GM18505 (cell line): ENCODE results near the gene GALNTL6.

ENCODE experiments used
- ATAC-seq: cut with Tn5 transposase; IDR thresholded peaks from one replicate; pipeline ENCODE4 v1.9.1; 2021; ENCODE audit not compliant: unreplicated experiment
- POLR2A ChIP-seq: IDR thresholded peaks from 4 replicates; pipeline ENCODE4 v1.6.1; 2011; ENCODE audit warnings: borderline replicate concordance; ENCODE audit not compliant: insufficient read depth, insufficient read length; ENCODE audit errors: extremely low read depth

The GALNTL6 gene

GRCh38 chr4:171983935-171984805 is 171.0 kb downstream of the GALNTL6 start:
- TF ChIP-seq POLR2A, result no peak
- no peak for ATAC-seq

DNA sequence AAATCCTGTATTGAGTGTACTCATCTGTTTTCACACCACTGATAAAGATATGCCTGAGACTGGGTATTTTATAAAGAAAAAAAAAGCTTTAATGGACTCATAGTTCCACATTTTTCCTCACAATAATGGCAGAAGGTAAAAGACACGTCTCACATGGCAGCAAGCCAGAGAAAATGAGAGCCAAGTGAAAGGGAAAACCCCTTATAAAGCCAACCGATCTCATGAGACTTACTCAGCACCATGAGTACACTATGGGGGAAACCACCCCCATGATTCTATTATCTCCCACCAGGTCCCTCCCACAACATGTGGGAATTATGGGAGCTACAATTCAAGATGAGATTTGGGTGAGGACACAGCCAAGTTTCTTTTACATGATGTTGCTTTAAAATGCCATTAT is 171.9 kb downstream of the GALNTL6 start:
- TF ChIP-seq POLR2A, result no peak
- ATAC-seq, result no peak

DNA sequence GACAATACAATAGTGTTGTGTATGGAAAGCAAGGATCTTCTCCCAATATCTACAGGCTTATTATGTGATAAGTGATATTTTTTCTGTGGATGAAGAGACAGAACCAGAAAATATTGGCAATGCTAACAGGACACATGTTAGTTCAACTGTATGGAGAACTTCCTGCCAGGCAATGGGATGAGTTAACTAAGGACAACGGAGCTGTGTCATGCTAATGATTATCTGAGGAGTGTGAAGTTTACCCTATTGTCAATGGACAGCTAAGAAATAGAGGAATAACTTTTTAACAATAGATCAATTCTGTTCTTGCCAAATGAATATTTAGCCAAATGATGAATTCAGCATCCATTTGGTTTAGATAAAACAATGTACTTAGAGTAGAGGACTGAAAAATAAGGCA is 180.0 kb downstream of the GALNTL6 start:
- no peak for TF ChIP-seq POLR2A
- ATAC-seq, result no peak

DNA sequence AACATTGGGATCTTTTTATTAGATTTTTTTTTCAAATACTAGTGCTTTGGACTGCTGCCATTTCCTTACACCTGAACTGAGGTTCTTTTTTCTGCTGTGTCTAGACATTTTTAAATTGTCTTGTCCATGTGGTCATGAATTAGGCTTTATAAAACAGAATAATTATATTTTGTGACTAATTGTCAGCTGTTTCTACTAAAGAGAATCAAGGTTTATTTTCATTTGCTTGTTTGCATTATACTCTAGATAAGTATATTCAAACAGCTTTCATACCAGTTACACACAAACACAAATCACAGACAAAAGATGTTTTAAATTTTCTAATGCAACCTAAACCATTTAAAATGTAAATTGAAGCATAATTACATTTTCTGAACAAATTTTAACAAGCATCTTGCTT is 194.7 kb downstream of the GALNTL6 start:
- ATAC-seq, result no peak
- no peak for TF ChIP-seq POLR2A

DNA sequence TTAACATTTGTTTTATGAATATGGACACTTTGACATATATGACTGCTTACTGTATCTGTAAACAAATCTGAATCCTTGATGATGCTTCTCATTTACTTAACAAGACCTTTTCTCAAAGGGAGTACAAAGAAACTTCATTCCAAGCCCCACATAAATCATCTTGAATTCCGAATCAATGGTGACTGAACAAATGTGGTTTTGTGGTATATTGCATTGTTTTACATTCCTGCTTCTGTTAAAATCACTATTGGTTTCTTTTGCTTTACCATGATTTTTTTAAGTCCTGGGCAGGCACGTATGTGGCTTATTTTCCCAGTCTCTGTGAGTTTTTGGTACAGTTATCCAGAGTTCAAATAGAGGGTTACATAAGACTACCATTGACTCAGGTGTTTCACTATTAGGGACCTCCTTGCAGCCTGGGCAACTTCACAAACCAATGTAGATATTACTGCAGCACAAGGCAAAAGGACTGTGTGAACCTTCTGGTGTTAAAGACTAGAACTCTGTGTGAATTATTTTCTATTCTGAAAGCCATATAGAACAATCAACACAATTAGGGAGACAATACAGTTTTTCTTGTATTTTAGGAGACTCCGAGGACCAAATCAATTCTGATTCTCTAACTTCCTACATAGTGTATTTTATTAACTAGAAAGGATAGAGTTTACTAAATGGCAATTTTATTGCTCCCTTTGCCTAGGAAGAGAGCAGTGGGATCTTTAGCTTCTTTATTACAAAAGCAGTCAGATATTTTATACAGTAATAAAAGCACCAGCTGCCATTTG is 196.4 kb downstream of the GALNTL6 start:
- no peak for ATAC-seq

GRCh38 chr4:172011196-172011595 is 198.0 kb downstream of the GALNTL6 start:
- TF ChIP-seq POLR2A, result no peak

More for the DNA sequence above, 196.4 kb downstream of the GALNTL6 start:
- TF ChIP-seq POLR2A, result no peak

DNA sequence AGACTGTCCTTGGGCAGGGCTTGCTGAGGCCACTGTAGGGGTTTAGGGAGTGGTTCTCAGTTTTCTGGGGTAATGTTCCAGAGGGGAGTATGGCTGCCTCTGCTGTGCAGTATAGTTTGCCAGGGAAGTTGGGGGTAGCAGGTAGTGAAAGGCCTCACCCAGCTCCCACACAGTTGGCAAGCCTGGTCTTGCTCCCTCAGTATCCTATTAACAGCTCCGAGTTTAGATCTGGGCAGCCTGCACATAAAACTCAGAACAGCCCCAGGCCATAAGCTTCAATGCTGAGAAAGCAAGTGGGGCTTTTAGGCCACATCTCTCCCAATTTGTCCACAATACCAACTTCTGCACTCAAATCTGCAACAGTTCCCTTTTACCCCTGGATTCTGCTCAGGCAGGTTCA is 205.2 kb downstream of the GALNTL6 start:
- no peak for ATAC-seq
- no peak for TF ChIP-seq POLR2A

More at GRCh38 chr4:172011196-172011595, 198.0 kb downstream of the GALNTL6 start:
- ATAC-seq, result no peak

GRCh38 chr4:172035562-172035961 is 222.4 kb downstream of the GALNTL6 start:
- TF ChIP-seq POLR2A, result no peak
- no peak for ATAC-seq

GRCh38 chr4:172040766-172041165 is 227.6 kb downstream of the GALNTL6 start:
- no peak for ATAC-seq
- no peak for TF ChIP-seq POLR2A

DNA sequence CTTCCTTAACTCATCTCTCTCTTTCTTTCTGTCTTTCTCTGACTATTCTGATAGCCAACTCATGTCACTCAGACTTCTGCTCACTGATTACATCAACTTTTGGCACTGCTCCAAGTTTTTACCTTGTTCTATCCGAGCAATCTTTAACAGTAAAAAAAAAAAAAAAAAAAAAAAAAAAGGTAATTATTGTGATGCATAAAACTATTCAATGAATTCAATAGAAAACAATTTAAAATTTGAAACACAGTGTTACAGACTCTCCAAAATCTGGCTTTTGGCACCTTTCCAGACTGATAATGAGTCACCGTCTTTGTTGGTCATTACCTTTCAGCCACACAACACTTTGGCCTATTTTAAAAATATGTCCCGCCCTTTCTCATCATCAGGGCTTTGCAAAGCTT is 229.5 kb downstream of the GALNTL6 start:
- no peak for ATAC-seq
- TF ChIP-seq POLR2A, result no peak

DNA sequence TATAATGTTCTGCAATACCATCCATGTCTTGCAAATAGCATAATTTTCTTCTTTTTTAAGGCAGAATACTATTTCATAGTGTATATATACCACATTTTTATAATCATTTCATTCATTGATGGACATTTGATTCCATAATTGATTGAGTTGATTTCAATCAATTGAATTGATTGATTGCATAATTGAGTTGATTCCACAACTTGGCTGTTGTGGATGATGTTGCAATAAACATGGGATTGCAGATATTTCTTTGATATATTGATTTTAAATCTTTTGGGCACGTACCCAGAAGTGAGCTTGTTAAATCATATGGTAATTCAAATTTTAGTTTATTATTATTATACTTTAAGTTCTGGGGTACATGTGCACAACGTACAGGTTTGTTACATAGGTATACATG is 232.8 kb downstream of the GALNTL6 start:
- no peak for ATAC-seq
- no peak for TF ChIP-seq POLR2A

GRCh38 chr4:172048666-172049065 is 235.5 kb downstream of the GALNTL6 start:
- no peak for TF ChIP-seq POLR2A
- ATAC-seq, result no peak

DNA sequence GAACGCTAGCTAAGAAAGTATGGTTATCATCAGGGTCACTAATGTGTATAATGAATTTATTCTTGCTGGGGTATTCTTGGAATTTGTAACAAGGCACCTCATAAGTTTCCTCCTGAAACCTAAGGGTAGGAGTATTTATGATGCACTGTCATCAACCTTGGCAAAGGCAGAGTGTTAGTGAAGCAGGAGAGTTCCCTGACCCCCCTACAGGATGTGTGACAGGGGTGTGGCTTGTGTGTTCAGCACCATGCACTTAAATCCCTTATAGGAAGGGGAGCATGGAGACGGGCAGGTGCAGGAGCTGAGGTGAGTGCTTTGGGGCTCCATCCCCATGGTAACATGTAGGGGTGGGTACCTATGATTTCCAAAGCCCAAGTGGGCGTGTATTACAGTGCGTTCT is 237.7 kb downstream of the GALNTL6 start:
- TF ChIP-seq POLR2A, result no peak
- ATAC-seq, result no peak

DNA sequence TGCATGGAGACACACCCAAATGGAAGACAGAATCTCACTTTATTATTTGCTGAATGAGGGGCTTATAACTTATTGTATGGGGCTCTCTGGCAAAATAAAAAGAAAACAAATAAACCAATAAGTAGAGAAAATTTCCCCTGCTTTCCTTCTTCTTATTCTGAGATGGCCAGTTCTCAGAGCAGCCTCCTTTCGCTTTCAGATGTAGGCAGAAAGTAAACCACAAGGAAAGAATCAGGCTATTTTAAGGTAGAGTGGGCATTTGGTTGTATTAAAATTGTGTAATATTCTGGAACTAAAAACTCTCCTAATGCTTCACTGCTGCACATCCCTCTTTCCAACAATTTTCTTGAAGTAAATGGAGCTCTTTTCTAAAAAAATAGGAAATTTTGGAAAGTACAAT is 241.8 kb downstream of the GALNTL6 start:
- ATAC-seq, result peak; percentile 91
- TF ChIP-seq POLR2A, result no peak
